Body of pancreas (tissue), 4 donors: ENCODE data around the gene ZNF516. TPM values are rescaled to one million over a fixed set of nuclear protein-coding genes. Genes with fewer than 3 reads are reported as not detected.

Experiments
- ATAC-seq: fragments of 150-250 bp; one replicate; pipeline ENCODE4 v1.9.1; 2016
- DNase-seq, 4 donors: peaks; one replicate each; pipeline ENCODE4 v3.0.0-alpha.2; 2019
- H3K27ac ChIP-seq, 4 donors: fragments of 200-600 bp; sonication (generic); 1 replicate in 3 of 4; 2 replicates in 1 of 4; pipeline versions ENCODE4 v1.5.1 to v1.6.1; 2016 to 2019; ENCODE audit warnings: mild to moderate bottlenecking in 1 of 4, mixed read lengths in 1 of 4, moderate library complexity in 1 of 4
- H3K27me3 ChIP-seq, 2 donors: fragments of 200-600 bp; sonication (generic); one replicate each; pipeline ENCODE4 v1.6.0; 2016; ENCODE audit warnings: mild to moderate bottlenecking in 1 of 2
- H3K36me3 ChIP-seq, 2 donors: fragments of 200-600 bp; sonication (generic); replicated peaks in 1 of 2; 2 replicates each; pipeline ENCODE4 v1.5.1; 2016; ENCODE audit warnings: low read depth in 2 of 2; ENCODE audit not compliant: insufficient read depth in 1 of 2
- H3K4me1 ChIP-seq: fragments of 200-600 bp; sonication (generic); one replicate; pipeline ENCODE4 v1.6.0; 2016
- H3K4me3 ChIP-seq, 2 donors: fragments of 200-600 bp; sonication (generic); 1 replicate in 1 of 2; 2 replicates in 1 of 2; pipeline ENCODE4 v1.5.1; 2016 to 2019
- H3K9me3 ChIP-seq, 3 donors: fragments of 200-600 bp; sonication (generic); 1 replicate in 2 of 3; 2 replicates in 1 of 3; pipeline ENCODE4 v1.5.1; 2016
- CTCF ChIP-seq, 7 experiments: fragments of 450-650 bp in 4 of 7; fragments of 200-600 bp in 3 of 7; sonication (generic) in 3 of 7; IDR thresholded peaks; one replicate each; pipeline ENCODE4 v1.5.1; 2016 to 2019; ENCODE audit warnings: antibody characterized with exemption in 7 of 7
- POLR2A ChIP-seq, 3 donors: fragments of 450-650 bp; IDR thresholded peaks; one replicate each; pipeline ENCODE4 v1.6.1; 2016; ENCODE audit warnings: antibody characterized with exemption in 3 of 3, mild to moderate bottlenecking in 2 of 3
- WGBS, 2 donors: methylation state at CpG; one replicate each; pipeline ENCODE4 v1.1.5; 2017; 5-methylcytosine and 5-hydroxymethylcytosine counted together
- intact Hi-C: fragments of 100-400 bp; cut with DNase I; formaldehyde crosslinking; loops from one replicate; pipeline ENCODE4 v1.15.1; 2023
- total RNA-seq, 2 donors: library from RNA; depleted of rRNA; stranded (reverse); fragments of >200 nt; gene quantifications; one replicate each; pipeline ENCODE4 v1.1.0, GENCODE V29; 2016

Gene ZNF516
- total RNA-seq, 2 donors from 2014 or later, result 13.5 to 16.5 TPM

GRCh38 chr18:76410660-76411417 lies 84.2 kb downstream of the ZNF516 start:
- Histone ChIP-seq H3K9me3 (no peaks in the 10 kb centered on the region), H3K36me3 (no peaks in the 10 kb centered on the region), H3K4me3 (no peak overlapping the region), H3K4me1 (no peaks in the 10 kb centered on the region), H3K27ac (no peak overlapping the region), H3K27me3 (no peaks in the 10 kb centered on the region)
- ATAC-seq (no peak), DNase-seq (no peak)
- WGBS, 2 donors, result 81 to 88% methylated on average over 11 of the region's 11 CpGs
- intact Hi-C loops, result no loop called here
- TF ChIP-seq POLR2A (IDR thresholded peaks at IDR 0.05), result no peak
- TF ChIP-seq CTCF (IDR thresholded peaks at IDR 0.05), result no peak

- no peak for TF ChIP-seq CTCF (IDR thresholded peaks at IDR 0.05)
- no peak for TF ChIP-seq POLR2A (IDR thresholded peaks at IDR 0.05)
- Histone ChIP-seq H3K27ac (no peak overlapping the region), H3K36me3 (no peaks in the 10 kb centered on the region), H3K9me3 (no peaks in the 10 kb centered on the region), H3K4me3 (no peak overlapping the region), H3K27me3 (no peaks in the 10 kb centered on the region), H3K4me1 (no peaks in the 10 kb centered on the region)
- DNase-seq (no peak), ATAC-seq (no peak)
- WGBS, 2 donors, result 73 to 90% methylated on average over 5 of the region's 5 CpGs
- intact Hi-C loops, result no loop called here
These were observed 85.0 kb downstream of the ZNF516 start for GRCh38 chr18:76410033-76410432.

- Histone ChIP-seq H3K4me1 (no peaks in the 10 kb centered on the region), H3K9me3 (no peaks in the 10 kb centered on the region), H3K27me3 (no peaks in the 10 kb centered on the region), H3K27ac (no peak overlapping the region), H3K4me3 (no peak overlapping the region), H3K36me3 (no peaks in the 10 kb centered on the region)
- 82% methylated on average over 15 of the region's 15 CpGs for WGBS, 2 donors
- DNase-seq (no peak), ATAC-seq (no peak)
- intact Hi-C loops, result no loop called here
- TF ChIP-seq POLR2A (IDR thresholded peaks at IDR 0.05) (no peak), CTCF (IDR thresholded peaks at IDR 0.05) (no peak)
These were observed 86.5 kb downstream of the ZNF516 start for GRCh38 chr18:76408480-76409067.

- ATAC-seq (no peak), DNase-seq (no peak)
- H3K4me1 ChIP-seq, result no peaks in the 10 kb centered on the region
- no peak for TF ChIP-seq CTCF (IDR thresholded peaks at IDR 0.05)
- no peak for TF ChIP-seq POLR2A (IDR thresholded peaks at IDR 0.05)
- intact Hi-C loops, result no loop called here
- H3K27ac ChIP-seq, result no peak overlapping the region
- no peaks in the 10 kb centered on the region for H3K9me3 ChIP-seq
- no peak overlapping the region for H3K4me3 ChIP-seq
- H3K27me3 ChIP-seq, result no peaks in the 10 kb centered on the region
- H3K36me3 ChIP-seq, result no peaks in the 10 kb centered on the region
- 87 to 94% methylated on average over 10 to 11 of the region's 11 CpGs for WGBS, 2 donors
These were observed 87.4 kb downstream of the ZNF516 start for GRCh38 chr18:76407681-76408080.

GRCh38 chr18:76406791-76407190 lies 88.3 kb downstream of the ZNF516 start:
- Histone ChIP-seq H3K36me3 (no peaks in the 10 kb centered on the region), H3K27me3 (no peaks in the 10 kb centered on the region), H3K4me1 (no peaks in the 10 kb centered on the region), H3K27ac (no peak overlapping the region), H3K4me3 (no peak overlapping the region), H3K9me3 (no peaks in the 10 kb centered on the region)
- ATAC-seq, result no peak
- intact Hi-C loops, result no loop called here
- TF ChIP-seq POLR2A (IDR thresholded peaks at IDR 0.05) (no peak), CTCF (IDR thresholded peaks at IDR 0.05) (no peak)
- WGBS, 2 donors, result 93 to 95% methylated on average over 14 of the region's 14 CpGs
- no peak for DNase-seq
